GM19468 (cell line): ENCODE data around the gene WIZ.
"Not testable (repeated sequence)": the region's sequence is repeated elsewhere in the genome, so short reads cannot be mapped to it uniquely, and the experiment has no call there.

Source experiments
- ATAC-seq: cut with Tn5 transposase; IDR thresholded peaks from one replicate; pipeline ENCODE4 v1.9.1; 2021; ENCODE audit warnings: mild to moderate bottlenecking, moderate library complexity, moderate number of reproducible peaks; ENCODE audit not compliant: unreplicated experiment; ENCODE audit errors: extremely low read depth

The WIZ gene

GRCh38 chr19:15419413-15420025 is 30.2 kb downstream of the WIZ start:
- no peak for ATAC-seq

GRCh38 chr19:15418579-15419412 is 31.0 kb downstream of the WIZ start, which contains the start of gene AKAP8L:
Gene AKAP8L (minus strand): TSS chr19:15418988. CDS start chr19:15418923, 65 bp downstream.
- ATAC-seq, result peak; percentile 91

GRCh38 chr19:15418231-15418578 is 31.6 kb downstream of the WIZ start:
- ATAC-seq, result no peak

- no peak for ATAC-seq
Measured at GRCh38 chr19:15417699-15418098, 32.1 kb downstream of the WIZ start.

GRCh38 chr19:15412832-15413231 is 36.9 kb downstream of the WIZ start:
- ATAC-seq, result no peak

- ATAC-seq, result not testable (repeated sequence)
Measured at GRCh38 chr19:15411351-15411750, 38.4 kb downstream of the WIZ start.

GRCh38 chr19:15404780-15405211 is 45.0 kb downstream of the WIZ start:
- no peak for ATAC-seq

GRCh38 chr19:15404097-15404779 is 45.5 kb downstream of the WIZ start:
- ATAC-seq, result no peak

- ATAC-seq, result no peak
Measured at GRCh38 chr19:15403151-15403531, 46.6 kb downstream of the WIZ start.

- no peak for ATAC-seq
Measured at GRCh38 chr19:15402411-15403150, 47.2 kb downstream of the WIZ start.

- no peak for ATAC-seq
Measured at GRCh38 chr19:15401397-15401710, 48.4 kb downstream of the WIZ start.

- no peak for ATAC-seq
Measured at GRCh38 chr19:15400521-15401396, 49.0 kb downstream of the WIZ start.

- ATAC-seq, result no peak
Measured at GRCh38 chr19:15399635-15400034, 50.1 kb downstream of the WIZ start.

- ATAC-seq, result no peak
Measured at GRCh38 chr19:15399234-15399515, 50.6 kb downstream of the WIZ start.

- no peak for ATAC-seq
Measured at GRCh38 chr19:15398501-15399233, 51.1 kb downstream of the WIZ start.

- ATAC-seq, result no peak
Measured at GRCh38 chr19:15397782-15398181, 52.0 kb downstream of the WIZ start.

- ATAC-seq, result no peak
Measured at GRCh38 chr19:15397236-15397635, 52.5 kb downstream of the WIZ start.

- ATAC-seq, result no peak
Measured at GRCh38 chr19:15396436-15396835, 53.3 kb downstream of the WIZ start.

GRCh38 chr19:15395251-15395650 is 54.5 kb downstream of the WIZ start:
- ATAC-seq, result not testable (repeated sequence)
